ENCODE results near the gene PPP3CA.

DNA sequence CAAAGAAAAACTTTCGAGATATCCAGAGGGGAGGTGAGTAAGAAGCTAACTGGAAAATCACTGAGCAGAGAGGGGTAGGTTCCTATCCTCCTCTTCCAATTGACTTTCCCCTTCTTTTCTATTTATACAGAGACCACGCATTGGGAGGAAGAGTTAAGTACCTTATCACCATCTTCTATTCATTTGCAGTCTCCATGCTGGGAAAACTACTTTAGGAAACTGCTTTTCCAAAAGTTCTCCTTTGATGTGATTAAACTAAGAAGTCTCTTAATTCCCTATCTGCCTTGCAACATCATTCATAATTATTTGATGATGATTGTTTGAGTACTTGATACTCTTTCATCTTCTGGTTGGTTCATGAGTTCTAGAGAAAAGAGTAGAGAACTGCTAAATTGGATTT lies 306.6 kb downstream of the PPP3CA start:
- TF ChIP-seq EZH2 (IDR thresholded peaks at IDR 0.05; ENCODE audit: low read depth), result no peak
- TF ChIP-seq, protein P1, sequence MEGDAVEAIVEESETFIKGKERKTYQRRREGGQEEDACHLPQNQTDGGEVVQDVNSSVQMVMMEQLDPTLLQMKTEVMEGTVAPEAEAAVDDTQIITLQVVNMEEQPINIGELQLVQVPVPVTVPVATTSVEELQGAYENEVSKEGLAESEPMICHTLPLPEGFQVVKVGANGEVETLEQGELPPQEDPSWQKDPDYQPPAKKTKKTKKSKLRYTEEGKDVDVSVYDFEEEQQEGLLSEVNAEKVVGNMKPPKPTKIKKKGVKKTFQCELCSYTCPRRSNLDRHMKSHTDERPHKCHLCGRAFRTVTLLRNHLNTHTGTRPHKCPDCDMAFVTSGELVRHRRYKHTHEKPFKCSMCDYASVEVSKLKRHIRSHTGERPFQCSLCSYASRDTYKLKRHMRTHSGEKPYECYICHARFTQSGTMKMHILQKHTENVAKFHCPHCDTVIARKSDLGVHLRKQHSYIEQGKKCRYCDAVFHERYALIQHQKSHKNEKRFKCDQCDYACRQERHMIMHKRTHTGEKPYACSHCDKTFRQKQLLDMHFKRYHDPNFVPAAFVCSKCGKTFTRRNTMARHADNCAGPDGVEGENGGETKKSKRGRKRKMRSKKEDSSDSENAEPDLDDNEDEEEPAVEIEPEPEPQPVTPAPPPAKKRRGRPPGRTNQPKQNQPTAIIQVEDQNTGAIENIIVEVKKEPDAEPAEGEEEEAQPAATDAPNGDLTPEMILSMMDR (conservative IDR thresholded peaks at IDR 0.05), result no peak
